HG02884 (cell line): ENCODE results near the gene SEC14L5.
"Not testable (repeated sequence)": the region's sequence is repeated elsewhere in the genome, so short reads cannot be mapped to it uniquely, and the experiment has no call there.

Source experiments
- ATAC-seq: cut with Tn5 transposase; IDR thresholded peaks from one replicate; pipeline ENCODE4 v1.9.1; 2021; ENCODE audit warnings: mild to moderate bottlenecking, moderate library complexity; ENCODE audit not compliant: unreplicated experiment

SEC14L5 gene

DNA sequence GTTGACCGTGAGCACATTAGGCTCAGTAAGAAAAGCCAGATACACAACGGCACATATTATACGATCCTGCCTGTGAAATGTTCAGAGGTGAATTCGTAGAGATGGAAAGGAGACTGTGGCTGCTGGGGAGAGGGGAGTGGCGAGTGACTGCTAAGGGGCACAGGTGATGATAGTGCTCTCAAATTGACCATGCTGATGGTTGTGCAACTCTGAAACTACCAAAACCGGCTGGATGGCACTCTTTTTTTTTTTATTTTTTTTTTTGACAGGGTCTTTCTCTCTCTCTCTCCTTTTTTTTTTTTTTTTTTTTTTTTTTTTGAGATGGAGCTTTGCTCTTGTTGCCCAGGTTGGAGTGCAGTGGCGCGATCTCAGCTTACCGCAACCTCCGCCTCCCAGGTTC lies 8.1 kb upstream of the SEC14L5 start:
- ATAC-seq: no peak

DNA sequence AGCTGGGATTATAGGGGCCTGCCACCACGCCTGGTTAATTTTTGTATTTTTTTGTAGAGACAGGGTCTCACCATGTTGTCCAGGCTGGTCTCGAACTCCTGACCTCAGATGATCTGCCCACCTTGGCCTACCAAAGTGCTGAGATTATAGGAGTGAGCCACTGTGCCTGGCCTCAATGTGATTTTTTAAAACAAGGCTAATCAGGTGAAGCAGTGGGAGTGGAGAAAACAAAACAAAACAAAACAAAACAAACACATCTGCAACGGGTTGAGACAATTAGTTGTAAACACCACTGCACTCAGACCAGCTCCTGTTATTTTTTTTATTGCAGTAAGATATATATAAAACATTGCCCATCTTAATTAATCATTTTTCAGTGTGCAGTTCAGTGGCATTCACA lies 6.5 kb upstream of the SEC14L5 start:
- not testable (repeated sequence) for ATAC-seq

DNA sequence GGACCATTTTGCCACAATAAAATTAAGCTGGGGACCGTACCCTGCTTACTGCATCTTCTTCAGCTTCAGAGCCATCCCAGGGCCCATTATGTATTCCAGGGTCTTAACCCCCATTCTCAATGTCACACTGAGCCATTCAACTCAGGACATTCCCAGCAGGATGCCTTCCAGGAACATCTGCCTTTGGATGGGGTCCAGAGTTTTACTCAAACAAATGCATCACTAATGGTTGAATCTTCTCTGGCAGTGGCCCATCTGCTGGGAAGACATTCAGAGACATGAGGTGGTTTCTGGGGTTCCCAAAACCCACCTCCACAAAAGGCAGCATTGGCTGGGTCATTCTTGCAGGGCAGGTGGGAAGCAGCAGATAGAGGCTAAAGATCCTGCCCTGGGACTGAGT lies 3.4 kb upstream of the SEC14L5 start:
- ATAC-seq: no peak

DNA sequence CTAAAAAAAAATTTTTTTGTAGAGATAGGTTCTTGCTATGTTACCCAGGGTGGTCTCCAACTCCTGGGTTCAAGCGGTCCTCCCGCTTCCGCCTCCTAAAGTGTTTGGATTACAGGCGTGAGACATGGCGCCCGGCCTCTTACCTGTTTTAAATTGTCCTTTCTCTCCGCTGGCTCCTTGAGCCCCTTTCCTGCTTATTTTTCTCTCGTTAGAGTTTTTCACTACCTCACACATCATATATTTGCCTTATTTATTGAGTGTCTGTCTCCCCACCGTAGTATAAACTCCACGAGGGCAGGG lies 760 bp upstream of the SEC14L5 start:
- ATAC-seq: no peak

DNA sequence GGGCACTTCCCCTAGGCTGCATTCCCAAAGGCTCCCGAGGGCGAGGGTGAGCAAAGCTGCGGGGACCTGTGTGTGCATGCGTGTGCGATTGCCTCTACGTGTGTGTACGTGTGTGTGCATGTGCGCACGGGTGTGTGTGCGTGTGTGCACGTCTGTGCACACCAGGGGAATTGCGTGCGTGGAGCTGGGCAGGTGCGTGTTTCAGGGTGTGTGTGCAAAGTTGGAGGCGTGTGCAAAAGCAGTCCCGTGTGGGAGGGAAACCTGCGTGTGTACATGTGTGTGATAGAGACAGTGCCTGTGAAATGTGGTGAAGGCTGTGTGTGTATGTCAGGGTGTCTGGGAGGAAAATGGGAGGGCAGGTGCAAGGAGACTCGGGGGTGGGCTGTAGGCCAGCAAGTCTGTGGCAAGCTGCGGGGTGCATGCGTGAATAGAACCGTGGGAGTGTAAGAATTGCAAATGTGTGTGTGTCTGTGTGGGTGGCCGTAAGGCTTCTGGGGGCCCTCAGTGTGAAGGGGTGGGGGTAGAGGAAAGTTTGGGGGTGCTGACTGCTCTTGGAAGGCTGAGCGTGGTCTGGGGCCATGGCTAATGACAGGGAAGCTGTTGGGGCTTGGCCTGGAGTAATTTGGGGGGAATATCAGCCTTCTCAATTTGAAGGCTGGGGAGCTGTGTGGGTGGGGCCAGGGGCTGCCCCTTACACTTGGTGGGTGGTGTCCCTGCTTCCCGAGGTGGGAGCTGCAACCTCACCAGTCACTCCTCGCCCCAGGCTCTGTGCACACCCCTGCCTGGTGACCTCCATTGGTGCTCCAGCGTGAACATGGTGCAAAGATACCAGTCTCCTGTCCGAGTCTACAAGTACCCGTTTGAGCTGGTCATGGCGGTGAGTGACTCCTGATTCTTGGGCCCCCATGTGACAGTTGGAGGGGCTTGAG lies 644 bp downstream of the SEC14L5 start:
- no peak for ATAC-seq

GRCh38 chr16:4960579-4960978 lies 2.4 kb downstream of the SEC14L5 start:
- no peak for ATAC-seq

- ATAC-seq: no peak
Measured at GRCh38 chr16:4962716-4963115, 4.6 kb downstream of the SEC14L5 start.

GRCh38 chr16:4963527-4963926 lies 5.4 kb downstream of the SEC14L5 start:
- not testable (repeated sequence) for ATAC-seq

DNA sequence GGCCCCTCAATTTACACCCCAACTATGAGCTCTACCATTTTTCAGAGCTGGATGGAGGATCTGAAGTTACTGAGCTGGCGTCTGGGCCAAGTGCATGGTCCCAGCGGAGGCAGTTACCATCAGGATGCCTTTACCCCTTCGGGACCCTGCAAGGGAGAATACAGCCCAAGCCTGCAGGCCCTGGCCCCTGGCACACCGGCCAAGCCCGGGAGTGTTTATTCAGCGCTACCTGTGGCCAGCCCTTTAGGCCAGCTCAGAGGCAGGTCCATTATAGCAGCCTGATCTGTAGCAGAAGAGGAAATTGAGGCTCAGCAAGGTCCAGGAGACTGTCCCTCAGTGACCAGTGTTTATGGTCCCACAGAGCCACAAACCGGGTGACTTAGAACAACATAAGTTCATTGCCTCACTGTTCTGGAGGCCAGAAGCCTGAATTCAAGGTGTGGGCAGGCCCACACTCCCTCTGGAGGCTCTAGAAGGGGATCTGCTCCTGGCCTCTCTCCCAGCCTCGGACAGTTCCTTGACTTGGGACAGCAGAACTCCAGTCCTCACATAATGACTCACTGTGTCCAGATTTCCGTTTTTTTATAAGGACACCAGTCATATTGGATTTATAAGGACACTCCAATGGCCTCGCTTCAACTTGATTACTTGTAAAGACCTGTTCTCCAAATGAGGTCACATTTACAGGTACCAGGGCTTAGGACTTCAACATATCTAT lies 8.8 kb downstream of the SEC14L5 start:
- ATAC-seq: no peak

DNA sequence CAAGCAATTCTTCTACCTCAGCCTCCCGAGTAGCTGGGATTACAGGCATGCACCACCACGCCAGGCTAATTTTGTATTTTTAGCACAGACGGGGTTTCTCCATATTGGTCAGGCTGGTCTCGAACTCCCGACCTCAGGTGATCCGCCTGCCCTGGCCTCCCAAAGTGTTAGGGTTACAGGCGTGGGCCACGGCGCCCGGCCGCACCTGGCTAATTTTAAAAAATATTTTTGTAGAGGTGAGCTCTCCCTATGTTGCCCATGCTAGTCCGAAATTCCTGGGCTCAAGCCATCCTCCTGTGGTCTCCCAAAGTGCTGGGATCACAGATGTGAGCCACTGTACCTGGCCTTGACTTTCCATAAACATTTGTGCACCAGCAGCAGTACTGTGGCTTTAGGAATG lies 10.1 kb downstream of the SEC14L5 start:
- ATAC-seq: not testable (repeated sequence)

DNA sequence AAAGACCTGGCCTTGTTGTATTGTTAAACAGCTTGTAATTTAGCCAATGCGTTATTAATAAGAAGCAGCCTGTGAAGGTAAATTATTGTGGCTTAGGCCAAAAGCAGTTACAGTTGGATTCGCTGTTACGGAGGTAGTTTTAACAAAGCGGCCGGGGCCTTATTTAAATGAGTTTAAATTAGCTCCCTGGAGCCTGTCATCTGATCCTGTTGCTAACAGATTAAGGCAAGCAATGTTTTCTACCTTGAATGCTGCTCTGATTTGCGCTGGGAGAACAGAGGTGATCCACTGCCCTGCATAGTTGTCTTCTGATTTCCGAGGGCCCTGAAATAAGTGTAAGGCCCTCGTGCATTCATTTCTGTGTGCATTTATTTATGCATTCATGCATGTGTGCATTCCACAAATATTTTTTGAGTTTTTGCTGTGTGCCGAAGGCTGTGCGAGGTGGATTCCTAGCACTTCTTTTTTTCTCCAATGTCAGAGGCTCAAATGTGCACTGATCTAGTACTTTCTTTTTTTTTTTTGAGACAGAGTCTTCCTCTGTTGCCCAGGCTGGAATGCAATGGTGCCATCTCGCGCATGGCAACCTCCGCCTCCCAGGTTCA lies 10.9 kb downstream of the SEC14L5 start:
- ATAC-seq: no peak

GRCh38 chr16:4970010-4970409 lies 11.9 kb downstream of the SEC14L5 start:
- no peak for ATAC-seq

GRCh38 chr16:4972938-4973587 lies 14.9 kb downstream of the SEC14L5 start:
- no peak for ATAC-seq

GRCh38 chr16:4976079-4976478 lies 17.9 kb downstream of the SEC14L5 start:
- ATAC-seq: peak; percentile 96

DNA sequence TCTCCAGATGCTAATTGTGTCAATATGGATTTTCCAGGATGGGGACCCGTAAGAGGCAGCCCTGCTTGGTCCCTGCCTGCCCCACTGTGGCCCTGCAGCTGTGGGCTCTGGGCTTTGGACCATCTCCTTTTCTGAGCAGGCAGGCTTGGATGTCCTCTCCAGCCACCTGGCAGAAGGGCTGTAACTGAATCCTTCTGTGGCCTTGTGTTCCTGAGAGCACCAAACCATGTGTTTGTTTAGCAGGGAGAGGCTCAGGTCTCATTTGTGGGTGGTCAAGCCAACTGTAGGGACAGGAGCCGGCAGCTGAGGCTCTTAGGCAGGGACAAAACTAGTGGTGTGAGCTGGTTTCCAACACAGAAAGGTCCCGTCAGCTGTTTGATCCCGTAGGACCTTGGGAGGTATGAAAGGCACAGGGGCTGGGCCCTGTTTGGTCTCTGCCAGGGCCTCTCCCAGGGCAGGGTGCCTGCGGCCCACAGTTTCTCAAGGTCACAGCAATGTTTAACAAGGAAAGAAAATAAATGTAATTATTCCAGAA lies 18.5 kb downstream of the SEC14L5 start:
- no peak for ATAC-seq

- ATAC-seq: no peak
Measured at GRCh38 chr16:4979164-4979563, 21.0 kb downstream of the SEC14L5 start.

DNA sequence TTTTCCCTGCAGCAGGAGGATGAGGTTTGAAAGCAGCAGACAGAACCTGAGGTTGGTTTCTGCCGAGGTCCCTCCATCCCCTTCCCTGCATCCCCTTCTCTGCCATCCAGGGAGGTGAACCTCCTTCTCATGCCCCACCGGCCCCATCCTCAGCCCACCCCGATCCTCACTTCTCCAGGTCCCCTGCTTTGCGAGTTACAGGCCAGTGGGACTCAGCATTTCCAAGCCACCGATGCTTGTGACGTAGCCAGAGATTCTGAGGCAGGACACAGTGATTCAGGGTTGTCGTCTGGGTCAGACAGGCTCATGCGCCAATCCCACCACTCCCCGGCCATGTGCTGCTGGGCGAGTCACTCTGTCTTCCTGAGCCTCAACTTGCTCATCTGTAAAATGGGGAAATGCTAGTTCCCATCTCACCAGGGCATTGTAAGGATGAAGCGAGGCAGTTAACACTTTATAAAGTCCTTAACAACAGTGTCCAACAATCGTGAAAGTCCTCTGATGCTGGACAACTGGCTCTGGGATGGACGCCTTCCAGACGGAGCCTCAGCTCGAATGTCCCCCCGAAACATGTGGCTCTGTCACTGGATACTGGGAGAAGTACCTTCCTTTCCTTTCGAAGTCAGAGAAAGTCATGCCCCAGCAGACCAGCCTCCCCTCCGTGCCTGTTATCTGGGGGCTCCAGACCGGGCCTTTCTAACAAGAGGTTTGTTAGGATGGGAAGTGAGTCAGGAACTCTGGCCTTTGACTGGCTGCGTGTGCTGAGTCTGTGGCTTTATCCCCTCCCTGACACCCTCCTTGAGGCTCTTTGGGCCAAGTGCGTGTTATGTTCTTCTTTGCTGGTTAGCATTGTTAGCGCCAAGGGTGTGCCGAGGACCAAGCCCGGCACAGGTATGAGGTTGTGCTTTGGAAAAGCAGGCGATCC lies 21.9 kb downstream of the SEC14L5 start:
- ATAC-seq: no peak

DNA sequence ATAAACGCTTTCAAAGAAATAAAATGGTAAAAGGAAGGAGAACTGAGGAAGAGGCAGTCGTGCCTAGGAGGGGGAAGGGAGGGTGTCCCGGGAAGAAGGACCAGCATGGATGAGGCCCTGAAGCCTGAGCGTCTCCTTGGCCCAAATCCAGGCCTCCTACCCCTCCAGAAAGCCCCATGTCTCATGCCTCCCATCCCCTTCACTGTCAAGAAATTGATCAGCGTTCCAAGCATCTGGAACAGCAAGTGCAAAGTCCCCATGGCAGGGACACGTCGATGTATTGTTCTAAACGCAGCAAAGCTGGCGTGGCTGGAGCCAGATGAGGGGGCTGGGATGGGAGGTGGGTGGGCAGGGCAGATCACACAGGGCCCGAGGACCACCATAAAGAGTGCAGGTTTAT lies 22.6 kb downstream of the SEC14L5 start:
- ATAC-seq: no peak

DNA sequence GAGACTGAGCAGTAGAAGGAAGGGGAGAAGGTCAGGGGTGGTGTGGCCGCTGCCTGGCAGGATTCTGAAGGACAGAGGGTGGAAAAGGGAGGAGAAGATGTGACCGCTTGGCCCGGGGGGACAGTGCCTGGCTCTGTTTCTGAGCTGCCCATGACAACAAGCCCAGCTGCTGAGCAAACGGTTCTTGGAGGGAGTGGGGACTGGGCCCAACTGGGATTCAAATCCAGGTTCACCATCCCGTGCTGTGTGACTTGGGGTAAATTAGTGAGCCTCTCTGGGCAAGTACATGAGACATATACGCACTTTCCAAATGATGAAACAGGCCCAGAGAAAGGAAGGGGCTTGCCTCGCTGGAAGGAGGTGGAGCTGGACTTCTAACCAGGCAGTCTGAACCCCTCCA lies 23.3 kb downstream of the SEC14L5 start:
- ATAC-seq: no peak
